ENCODE measurements around the gene KCNJ6.

The KCNJ6 gene

DNA sequence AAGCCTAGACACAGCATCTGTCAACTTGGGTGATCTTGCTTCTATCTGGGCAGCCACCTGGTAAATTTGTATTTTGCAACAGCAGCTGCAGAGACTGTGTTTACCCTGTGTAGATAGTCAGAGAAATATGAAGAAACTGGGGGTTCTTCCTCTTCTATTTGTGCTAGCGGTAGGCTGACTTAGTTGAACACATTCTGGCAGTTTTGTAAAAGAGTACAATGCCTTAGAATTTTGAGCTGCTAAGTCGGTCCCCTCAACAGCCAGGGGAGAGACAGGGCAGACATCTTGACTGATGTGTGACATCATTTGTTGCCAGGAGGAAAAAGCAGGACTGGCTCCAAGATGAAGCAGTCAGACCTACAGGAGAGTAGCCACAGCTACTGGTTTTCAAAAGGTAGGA is 53.7 kb downstream of the KCNJ6 start:
- DNase-seq: no peak

DNA sequence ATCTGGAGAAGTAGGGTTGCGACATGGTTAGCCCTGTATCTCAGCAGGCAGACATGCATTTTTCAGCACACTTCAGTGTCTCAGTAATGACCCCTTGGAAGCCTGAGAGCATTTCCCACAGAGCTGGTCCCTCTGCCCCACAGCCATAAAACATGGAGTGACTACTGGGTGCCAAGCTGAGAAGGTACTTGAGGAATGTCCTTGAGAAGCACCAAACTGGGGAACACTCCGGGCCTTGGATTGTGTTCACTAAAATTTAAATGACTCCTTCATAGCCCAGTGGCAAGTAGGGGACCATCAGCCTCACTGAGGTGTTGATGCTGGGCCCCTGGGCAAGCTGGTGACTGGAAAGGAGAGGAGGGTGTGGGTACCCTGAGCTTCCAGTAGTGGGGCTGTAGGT is 54.7 kb downstream of the KCNJ6 start:
- DNase-seq: no peak

DNA sequence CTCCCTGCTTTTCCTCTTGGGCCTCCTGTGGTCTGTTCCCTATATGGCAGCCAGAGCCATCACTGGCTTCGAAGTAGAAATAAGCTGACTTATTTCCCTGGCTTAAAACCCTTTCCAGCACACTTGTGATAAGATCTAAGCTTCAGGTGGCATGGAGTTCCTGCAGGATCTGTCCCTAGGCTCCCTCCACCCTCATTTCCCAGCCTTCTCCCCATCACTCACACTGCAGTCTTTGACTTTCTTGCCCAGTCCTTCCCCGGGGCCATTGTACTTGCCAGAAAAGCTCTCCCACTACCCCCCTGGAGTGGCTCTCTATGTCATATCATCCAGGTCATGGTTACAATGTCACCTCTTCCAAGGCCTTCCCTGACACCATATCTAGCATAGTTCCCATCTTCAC is 55.8 kb downstream of the KCNJ6 start:
- DNase-seq: no peak

DNA sequence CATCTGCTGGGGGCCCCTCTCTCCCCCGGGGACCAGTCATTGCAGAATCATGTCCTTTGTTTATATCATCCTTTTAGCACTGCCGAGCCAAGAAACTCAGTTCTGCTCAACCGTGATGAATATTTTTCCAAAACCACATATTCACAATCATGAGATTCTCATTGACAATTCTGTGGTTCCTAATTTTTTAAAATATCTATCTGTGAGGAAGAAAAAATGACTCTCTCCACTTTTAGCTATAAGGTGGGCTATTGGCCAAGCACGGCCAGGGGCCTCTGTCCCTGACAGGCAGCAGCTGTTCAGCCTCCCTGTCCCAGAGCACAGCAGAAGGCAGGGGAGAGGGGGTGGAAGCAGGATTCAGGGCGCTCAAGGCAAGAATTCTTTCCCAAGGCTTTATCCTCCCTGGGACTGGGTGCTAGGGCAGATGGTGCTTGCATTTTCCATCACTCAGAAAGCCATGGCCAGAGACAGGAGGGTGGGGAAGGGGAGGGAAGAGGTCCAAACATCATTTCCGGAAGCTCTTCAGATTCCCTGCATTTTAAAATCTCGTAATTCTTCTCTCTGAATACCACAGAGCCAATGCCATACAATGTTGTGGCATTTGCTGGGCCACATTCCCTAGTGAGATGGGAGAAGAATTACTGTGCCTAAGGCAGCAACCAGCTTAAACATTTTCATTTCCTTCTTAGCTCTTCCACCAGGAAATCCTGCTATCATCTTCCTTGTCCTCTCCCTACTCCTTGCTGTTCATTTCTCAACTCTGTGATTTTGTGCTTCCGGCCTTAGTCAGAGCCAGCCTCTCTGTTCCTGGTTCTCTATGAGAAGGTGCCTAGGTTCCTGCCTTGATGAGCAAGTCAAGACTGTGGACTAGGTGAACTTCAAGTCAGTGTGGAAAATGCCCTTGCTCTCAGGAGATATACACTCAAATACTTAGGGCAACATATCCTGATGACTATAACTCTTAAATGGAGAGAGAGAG is 60.3 kb downstream of the KCNJ6 start:
- DNase-seq: no peak

DNA sequence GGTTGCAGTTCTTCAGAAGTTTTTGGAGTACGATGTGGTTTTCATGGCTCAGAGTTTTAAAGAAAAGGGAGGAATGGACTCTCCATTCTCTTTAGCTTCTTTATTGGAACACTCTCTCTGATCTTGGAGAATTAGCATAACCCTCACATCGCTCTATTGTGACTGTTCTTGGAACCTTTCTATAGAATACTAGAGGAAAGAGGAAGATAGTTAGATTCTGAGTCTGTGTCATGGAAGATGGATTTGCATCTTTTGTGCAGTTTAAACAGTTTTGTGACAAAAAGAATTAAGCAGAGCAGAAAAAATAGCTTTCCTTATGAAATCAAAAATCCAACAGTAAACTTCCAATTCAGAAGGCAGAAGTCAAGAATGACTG is 61.0 kb downstream of the KCNJ6 start:
- DNase-seq: no peak

DNA sequence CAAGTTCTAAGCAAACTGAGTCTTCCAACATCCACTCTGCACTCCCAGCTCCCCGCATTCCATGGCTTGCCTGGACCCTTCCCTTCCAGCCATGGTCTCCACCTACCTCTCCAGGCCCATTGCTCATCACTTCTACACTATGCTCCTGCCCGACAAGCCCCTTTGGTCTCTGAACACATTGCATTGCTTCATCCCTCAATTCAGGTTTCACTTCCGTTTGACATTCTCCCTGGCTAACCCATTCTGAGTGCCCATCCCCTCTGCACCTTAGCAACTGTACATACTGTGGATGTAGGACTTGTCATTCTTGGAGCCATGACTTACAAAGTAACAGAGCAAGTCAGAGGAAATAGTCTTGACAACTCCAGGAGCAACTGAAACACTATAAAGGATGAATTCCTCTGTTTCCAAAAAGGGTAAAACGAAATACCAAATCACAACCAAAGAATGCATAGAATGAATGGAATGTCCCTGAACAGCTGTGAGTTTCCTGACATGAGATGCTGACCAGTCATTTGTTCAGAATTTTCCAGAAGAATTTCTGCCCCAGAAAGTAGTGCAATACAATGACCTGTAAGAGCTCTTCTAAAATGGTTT is 66.7 kb downstream of the KCNJ6 start:
- DNase-seq: no peak

DNA sequence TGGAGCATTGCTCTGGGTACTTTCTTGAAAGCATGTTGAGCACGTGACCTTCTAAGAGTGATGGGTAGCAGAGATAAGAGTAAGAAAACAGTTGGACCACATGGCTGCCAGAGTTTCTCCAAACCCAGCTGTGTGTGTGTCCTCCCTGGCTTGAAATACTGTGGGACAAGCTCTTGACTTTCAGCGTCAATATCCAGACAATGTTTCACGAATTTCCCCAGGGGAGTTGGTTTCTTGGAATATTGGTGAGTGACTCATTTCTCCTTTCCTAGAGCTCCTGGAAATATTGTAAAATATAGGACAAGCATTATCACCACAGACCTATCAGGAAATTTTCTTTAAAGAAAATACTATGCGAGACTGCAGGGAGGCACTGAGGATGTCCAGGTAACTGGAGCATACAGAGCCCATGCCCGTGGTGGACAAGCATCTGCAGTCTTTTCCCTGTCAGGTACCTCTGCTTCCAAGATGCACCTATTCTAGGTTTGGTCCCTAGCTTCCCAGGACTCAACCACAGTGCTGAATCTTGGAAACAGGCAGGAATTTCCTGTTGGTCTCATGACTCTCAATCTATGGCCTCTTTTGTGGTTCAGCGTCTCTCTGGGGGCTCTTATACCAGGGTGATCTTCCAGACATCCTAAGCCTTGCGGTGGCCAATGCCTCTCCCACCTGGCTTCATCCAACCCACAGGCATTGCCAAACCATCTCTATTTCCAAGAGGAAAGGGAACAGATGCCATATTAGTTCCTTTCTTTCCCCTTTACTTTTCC is 67.4 kb downstream of the KCNJ6 start:
- no peak for DNase-seq

DNA sequence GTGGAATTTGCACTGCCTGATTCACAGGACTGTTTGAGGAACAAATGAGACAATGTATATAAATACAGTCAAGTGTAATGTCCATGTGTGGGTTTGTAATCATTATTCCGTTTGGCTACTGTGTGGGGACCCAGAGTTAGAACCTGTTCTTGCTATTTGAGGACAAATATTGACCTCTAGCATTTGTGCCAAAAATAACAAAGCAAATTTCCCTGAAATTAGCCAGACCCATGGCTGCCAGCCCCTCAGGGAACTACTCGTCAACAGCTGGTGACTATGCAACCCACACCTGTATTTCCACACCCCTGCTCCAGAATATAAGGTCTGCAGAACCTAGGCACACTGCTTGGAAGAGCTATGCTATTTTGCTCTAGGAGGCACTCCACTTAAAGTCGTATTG is 70.7 kb downstream of the KCNJ6 start:
- DNase-seq: no peak

DNA sequence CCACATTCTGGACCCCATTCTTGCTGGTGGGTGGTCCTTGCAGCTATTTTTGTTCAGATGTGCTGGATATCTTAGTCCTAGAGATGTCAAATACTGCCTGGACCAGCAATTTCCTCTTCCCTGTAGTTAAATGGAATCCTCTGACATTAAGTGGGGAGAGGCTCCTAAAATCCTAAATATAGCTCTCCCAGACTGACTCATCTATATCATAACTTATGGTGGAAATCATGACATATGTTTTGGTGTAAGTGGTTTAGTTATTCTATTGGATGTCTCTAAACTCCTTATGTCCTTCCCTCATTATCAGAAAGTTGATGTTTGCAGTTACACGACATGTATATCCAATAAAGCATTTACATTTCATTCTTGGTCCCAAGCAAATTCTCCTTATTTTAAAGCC is 73.1 kb downstream of the KCNJ6 start:
- no peak for DNase-seq

DNA sequence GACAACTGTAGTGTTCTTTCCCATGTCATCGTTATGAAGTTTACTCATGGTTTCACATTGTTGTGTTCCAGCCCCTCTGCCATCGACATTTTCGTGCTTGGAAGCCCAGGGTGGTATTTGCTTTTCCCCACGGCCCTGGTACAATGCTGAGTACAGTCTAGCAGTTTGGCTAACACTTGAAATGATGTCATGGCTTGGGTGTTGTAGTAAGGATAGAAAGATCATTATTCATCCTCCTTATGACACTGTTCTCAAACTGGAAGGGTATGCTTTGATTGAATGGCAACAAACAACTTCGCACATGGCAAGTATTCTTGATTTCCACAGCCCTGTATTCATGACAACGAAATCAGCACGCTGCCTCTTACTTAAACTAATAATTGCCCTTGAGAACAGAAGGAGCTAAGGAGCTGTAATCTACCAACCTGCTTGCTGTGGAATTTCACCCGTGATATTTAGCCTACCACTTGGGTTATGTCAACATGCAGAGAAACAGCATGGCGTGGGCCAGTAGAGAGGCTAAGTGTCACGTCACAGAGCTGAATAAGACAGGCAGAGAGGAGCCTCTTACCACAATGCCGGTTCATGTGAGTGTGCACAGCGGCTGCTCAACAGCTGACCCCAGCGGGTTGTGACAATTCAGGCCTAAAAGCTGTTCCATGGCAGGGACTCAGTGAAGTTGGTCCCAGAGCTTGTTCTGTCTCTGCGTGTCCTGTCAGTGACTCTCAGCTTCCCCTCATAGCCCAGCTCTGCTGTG is 73.9 kb downstream of the KCNJ6 start:
- DNase-seq: no peak

DNA sequence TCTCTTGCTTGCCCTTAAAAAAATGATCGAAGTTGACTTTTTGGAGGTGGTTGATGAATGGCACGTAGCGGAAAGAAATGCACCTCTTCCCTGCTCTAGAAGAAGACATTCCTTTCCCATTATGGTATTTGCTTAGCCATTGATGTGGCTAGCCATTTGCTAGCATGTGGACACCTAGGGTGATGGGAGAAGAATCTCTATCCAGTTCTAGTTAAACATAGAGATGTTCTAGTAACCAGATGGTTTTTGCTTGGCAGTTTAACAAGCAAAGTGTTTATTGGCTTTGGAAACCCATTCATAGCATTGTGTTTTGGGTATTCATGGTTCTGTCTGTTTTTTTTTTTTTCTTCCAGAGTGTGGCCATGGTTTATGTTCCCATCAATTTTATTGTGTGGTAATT is 78.9 kb downstream of the KCNJ6 start:
- DNase-seq: no peak

DNA sequence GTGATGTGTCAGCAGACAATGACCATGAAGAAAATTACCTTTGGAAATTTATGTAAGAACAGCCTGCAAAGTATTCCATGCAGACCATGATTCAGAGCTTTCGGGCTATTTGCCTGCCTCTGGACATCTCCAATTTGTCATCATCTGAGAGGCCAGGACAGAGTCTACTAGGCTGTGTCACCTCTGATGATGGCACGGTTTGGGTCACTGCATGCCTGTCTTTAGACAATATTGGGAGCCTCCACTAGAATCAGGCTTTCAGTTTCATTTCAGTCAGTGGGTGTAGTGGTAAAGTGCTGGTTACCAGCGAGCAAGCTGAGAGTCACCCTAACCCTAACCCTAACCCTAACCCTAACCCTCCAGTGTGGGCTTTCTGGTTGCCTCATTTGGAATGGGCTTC is 80.8 kb downstream of the KCNJ6 start:
- no peak for DNase-seq

DNA sequence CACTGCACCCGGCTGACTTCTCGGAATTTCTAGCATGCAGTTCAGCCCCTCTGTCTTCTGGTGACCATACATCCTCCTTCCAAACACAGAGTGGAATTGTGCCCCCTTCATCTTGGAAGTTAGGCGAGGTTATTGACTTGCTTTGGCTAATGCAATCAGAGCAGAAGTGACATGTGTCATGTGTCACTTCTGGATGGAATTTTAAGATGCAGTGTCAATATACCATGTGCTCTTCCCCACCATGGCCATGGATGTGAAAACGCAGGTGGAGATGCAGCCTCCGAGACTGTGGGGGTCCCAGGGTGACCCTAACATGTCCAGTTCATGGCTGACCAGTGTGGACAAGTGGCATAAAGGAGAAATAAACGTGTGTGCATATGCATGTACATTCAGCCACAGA is 83.0 kb downstream of the KCNJ6 start:
- DNase-seq: no peak

DNA sequence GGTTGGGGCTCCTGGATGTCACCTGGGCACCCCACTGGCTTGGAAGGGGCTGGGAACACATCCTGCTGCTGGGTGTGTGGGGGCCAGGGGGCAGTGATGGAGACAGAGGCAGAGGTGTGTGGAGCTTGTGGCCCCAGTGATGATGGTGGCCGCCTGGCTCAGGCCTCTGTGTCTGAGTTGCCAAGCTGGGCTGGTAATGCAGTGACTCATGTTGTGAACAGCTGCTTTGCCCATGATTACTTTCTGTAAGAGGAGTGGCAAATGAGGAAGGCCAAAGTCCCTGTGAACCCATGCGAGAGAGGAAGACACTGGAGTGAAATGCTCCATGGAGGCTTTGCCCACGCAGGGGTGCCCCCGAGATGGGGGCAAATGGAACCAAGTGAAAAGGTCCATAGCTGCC is 86.8 kb downstream of the KCNJ6 start:
- no peak for DNase-seq

DNA sequence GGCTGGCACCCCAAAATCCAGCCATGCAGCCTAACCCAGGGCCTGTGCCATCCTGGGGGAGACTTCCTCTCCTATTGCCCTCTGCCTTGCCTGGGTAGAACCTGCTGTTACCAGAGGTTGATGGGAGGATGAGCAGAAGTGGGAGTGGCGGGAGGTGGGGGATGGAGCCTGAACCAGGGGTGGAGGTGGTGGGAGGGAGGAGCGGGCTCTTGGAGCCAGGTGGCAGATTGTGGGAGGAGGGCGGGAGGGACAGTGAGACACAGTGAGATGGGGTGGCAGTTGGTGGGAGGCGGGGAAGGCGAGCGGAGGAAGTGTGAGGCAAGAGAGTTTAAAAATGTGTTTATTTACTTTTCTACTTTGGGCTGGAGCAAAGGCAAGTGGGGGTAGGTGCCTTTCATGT is 87.3 kb downstream of the KCNJ6 start:
- no peak for DNase-seq

DNA sequence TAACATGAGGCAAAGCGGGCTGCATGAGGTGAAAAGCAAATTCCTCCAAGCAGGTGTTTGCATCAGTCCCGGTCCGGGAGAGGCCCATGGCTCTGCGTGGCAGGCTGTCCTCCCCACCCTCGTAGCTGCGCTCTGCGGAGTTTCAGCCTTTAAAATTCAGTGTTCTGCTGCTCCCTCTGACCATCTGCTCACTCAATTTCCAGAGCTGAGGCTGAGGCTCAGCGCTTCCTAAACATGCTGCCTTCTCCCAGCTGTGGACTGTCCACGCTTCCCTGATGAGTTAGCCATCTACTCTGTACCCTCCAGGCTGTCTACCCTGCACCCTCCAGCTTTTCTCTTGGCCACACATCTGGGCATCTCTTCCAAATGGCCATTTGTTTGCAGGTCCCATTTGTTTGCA is 87.7 kb downstream of the KCNJ6 start:
- no peak for DNase-seq

DNA sequence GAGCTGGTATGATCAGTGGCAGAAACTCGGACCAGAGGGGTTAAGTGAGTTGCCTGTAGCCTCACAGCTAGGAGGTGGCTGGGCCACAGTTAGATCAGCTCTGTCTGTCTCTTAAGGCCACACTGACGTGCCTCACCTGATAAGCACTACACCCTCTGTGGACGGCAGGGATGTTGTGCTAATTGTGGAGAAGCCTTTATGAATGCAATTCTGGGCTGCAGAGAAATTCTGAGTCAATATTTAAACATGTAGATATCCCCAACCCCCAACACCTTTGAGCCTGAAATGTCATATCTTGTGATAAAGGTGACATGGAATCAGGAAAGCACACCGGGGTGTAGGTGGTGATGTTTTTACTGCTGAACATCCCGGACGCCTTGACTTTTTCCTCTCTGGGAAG is 88.3 kb downstream of the KCNJ6 start:
- no peak for DNase-seq

DNA sequence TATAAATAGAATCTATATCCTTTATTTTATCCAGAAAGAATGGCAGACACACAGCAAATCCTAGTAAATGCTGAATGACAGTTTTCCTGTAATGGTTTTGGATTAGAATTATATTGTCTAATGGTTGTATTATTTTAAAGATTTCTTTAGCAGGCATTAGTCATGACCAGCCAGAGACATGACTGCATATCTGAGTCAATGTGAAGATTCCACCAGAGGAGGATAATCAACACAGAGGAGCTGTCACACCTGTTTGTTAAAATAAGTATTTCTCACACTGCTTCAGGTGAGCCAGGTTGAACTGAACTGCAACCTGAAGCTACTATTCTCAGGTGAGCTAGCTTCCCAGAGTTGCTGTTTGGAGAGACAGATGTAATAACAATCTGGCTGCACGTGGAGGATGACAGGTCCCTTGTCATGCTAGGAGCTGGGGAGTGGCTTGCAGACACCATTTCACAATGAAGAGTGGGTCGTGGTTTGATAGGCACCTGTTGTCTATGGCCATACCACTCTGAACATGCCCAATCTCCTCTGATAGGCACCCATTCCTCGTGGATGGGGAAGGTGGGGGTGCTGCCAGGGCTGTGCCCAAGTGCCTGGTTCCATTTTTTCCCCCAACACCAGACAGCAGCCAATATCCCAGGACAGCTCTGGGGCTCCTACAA is 94.3 kb downstream of the KCNJ6 start:
- no peak for DNase-seq

DNA sequence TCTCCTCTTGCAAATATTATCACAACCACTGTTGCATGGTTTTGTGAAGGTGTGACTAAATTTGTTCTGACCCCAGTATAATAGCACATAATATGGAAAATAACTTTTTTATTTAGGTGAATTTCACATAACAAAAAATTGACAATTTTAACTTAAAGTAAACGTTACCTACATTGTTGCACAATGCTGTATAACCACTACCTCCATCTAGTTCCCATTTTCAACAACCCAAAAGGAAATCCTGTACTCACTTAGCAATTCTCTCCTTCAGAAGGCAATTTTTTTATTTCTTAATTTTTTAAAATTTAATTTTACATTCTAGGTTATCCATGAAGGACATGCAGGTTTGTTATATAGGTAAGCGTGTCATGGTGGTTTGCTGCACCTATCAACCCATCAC is 95.2 kb downstream of the KCNJ6 start:
- no peak for DNase-seq

DNA sequence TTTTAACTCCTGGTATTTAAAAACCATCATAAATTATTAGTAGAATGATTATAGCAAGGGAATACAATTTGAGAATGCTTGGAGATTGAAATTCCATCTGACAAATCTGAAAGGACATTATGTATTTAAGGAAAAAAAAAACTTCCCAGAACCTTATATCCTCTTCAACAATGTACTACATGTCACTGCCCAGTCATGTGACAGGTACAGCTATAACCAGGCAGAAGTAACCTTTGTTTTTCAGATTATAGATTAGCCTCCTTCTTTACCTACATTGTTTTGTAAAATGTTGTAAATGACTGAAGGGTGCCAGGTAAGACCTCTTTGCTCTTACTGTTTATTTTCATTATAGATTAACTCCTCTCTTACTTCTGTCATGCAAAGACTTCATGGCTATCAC is 96.9 kb downstream of the KCNJ6 start:
- DNase-seq: no peak

DNA sequence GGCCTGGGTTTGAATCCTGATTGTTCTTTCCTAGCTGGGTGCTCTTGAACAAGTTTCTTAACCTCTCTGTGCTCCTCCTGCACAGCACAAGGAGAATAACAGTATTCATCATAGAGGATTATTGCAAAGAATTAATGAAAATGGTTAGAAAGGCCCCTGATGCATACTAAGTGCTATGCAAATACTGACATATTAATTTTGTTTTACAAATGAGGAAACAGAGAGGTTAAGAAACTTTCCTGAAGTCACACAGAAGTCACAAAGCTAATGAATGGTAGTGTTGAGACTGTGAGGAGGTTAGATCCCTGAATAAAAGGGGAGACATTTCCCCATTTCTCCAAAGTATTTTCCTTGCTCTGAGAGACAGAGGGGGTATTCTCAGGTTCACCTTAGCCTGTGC is 99.0 kb downstream of the KCNJ6 start:
- DNase-seq: no peak

DNA sequence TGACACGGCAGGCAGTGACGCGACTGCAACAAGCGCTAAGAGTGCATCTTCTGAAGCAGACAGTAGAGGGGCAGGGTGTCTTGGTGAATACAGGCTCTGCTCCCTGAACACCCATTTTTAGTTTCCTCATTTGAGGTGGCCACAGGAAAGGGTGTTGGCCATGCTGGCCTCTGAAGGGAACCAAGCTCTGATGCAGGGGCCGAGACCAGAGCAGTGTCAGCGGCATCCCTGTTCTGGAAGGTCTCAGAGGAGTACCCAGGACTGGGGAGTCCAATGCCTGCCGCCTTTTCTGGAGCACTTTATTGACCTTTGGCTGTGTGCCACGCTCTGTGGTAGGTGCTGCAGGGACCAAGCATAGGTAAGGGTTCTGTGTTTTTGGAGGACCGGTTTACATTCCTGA is 100.4 kb downstream of the KCNJ6 start:
- no peak for DNase-seq

DNA sequence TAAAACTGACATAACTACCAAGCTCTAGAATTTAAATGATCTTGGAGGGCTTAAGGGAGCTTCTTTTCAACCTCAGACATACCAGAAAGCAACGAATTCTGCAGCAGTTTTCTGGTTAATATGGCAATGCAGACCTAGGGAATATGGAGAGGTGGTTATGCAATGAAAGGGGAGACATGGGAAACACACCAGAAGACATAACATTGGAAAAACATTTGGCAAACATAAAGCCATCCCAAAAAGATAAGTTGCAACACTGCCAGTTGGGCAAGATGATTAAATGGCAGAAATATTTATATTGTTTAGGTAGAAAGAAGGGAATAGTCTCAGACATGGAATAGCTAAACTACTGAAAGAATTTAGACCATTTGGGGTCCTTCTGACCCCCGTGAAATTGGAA is 104.5 kb downstream of the KCNJ6 start:
- DNase-seq: no peak

Measured in T-helper 9 cell (primary cell).